GM12878 (cell line): ENCODE results near the gene HIP1. TPM values are rescaled to one million over a fixed set of nuclear protein-coding genes. Genes with fewer than 3 reads are reported as not detected.

Experiments used
- ATAC-seq: fragments of 200-7000 bp; cut with Tn5 transposase; 3 replicates; pipeline ENCODE4 v1.9.1; 2020; ENCODE audit warnings: mild to moderate bottlenecking, moderate library complexity
- BruUV-seq: library from RNA; stranded (reverse); fragments of 400-500 nt; replicated peaks from 2 replicates; lab custom pipeline; 2021; lab: Mats Ljungman, UMichigan
- CTCF ChIA-PET: fragments of 300-600 bp; sonication (Branson Sonifier 250); formaldehyde crosslinking; extraction: SDS; loops from one replicate; lab custom pipeline; 2021; ENCODE audit warnings: inconsistent platforms; lab: Yijun Ruan, JAX
- POLR2A ChIA-PET: fragments of 350-600 bp; formaldehyde crosslinking; extraction: SDS; loops from one replicate; lab custom pipeline; 2021; ENCODE audit warnings: inconsistent platforms; lab: Charles Lee
- RAD21 ChIA-PET: fragments of 300-600 bp; sonication (Branson Sonifier 250); formaldehyde crosslinking; loops from one replicate; lab custom pipeline; 2023; ENCODE audit warnings: antibody characterized with exemption; ENCODE audit not compliant: unreplicated experiment; lab: Charles Lee
- SMC1A ChIA-PET: fragments of 300-600 bp; sonication (Branson Sonifier 250); formaldehyde crosslinking; loops from one replicate; lab custom pipeline; 2023; ENCODE audit not compliant: unreplicated experiment, uncharacterized antibody; lab: Charles Lee
- DNase-seq: peaks from one replicate; pipeline ENCODE4 v3.0.0-alpha.2; 2011; ENCODE audit warnings: low read depth, low spot score
- FAIRE-seq: peaks from 3 replicates; lab custom pipeline; 2011; peaks lifted over from hg19 to GRCh38; lab: Jason Lieb, UNC
- H2AFZ ChIP-seq: 2 replicates; pipeline ENCODE4 v1.6.0; 2011; ENCODE audit warnings: low read depth, low read length, control low read depth; ENCODE audit not compliant: control insufficient read depth
- H3K27ac ChIP-seq: 2 replicates; pipeline ENCODE4 v1.5.1; 2011; ENCODE audit warnings: control low read depth; ENCODE audit not compliant: control insufficient read depth, insufficient read depth
- H3K27me3 ChIP-seq, 2 experiments: replicated peaks in 1 of 2; 2 replicates each; pipeline versions ENCODE4 v1.6.0 to v1.6.1; 2011; ENCODE audit warnings: low read length in 1 of 2; ENCODE audit not compliant: control insufficient read depth in 2 of 2, insufficient read depth in 2 of 2
- H3K36me3 ChIP-seq, 2 experiments: 2 replicates each; pipeline ENCODE4 v1.5.1; 2011; ENCODE audit warnings: low read length in 1 of 2; ENCODE audit not compliant: control insufficient read depth in 2 of 2, insufficient read depth in 2 of 2
- H3K4me1 ChIP-seq: 2 replicates; pipeline ENCODE4 v1.6.1; 2011; ENCODE audit warnings: mild to moderate bottlenecking, low read length, moderate library complexity, mixed read lengths; ENCODE audit not compliant: control insufficient read depth, insufficient read depth
- H3K4me2 ChIP-seq: 2 replicates; pipeline ENCODE4 v1.6.0; 2011; ENCODE audit warnings: control low read depth; ENCODE audit not compliant: control insufficient read depth, insufficient read depth
- H3K4me3 ChIP-seq: fragments of 200-600 bp; sonication (generic); 2 replicates; pipeline ENCODE4 v1.5.1; 2016
- H3K79me2 ChIP-seq: 2 replicates; pipeline ENCODE4 v1.6.0; 2011; ENCODE audit warnings: low read length; ENCODE audit not compliant: control insufficient read depth, insufficient read depth
- H3K9ac ChIP-seq: 2 replicates; pipeline ENCODE4 v1.8.0; 2011; ENCODE audit warnings: low read length, control low read depth, mixed read lengths; ENCODE audit not compliant: control insufficient read depth, insufficient read depth
- H3K9me3 ChIP-seq: replicated peaks from 3 replicates; pipeline ENCODE4 v1.5.1; 2011; ENCODE audit warnings: mild to moderate bottlenecking, low read length; ENCODE audit not compliant: control insufficient read depth, insufficient read depth
- H4K20me1 ChIP-seq: 2 replicates; pipeline ENCODE4 v1.6.0; 2011; ENCODE audit not compliant: control insufficient read depth, insufficient read depth
- BRCA1 ChIP-seq: IDR thresholded peaks from 2 replicates; pipeline ENCODE4 v1.6.1; 2011; ENCODE audit warnings: low read depth, low read length, improper control_type of control experiment
- JUNB ChIP-seq: IDR thresholded peaks from 2 replicates; pipeline ENCODE4 v1.6.1; 2016; ENCODE audit warnings: antibody characterized with exemption, mild to moderate bottlenecking
- MTA3 ChIP-seq: IDR thresholded peaks from 2 replicates; pipeline ENCODE4 v1.6.1; 2012; ENCODE audit warnings: low read length, inconsistent platforms, borderline replicate concordance
- PAX5 ChIP-seq: IDR thresholded peaks from 2 replicates; pipeline ENCODE4 v1.6.1; 2011; ENCODE audit warnings: low read depth, low read length, borderline replicate concordance
- PML ChIP-seq: IDR thresholded peaks from 2 replicates; pipeline ENCODE4 v1.6.1; 2012; ENCODE audit warnings: low read length, inconsistent platforms
- RB1 ChIP-seq: fragments of 450-650 bp; formaldehyde crosslinking; IDR thresholded peaks from 2 replicates; pipeline ENCODE4 v1.6.1; 2017; ENCODE audit warnings: mild to moderate bottlenecking, borderline replicate concordance
- RFX5 ChIP-seq: IDR thresholded peaks from 2 replicates; pipeline ENCODE4 v1.6.1; 2011; ENCODE audit warnings: low read depth, low read length, improper control_type of control experiment
- SMAD1 ChIP-seq: fragments of 450-650 bp; IDR thresholded peaks from 2 replicates; pipeline ENCODE4 v1.6.1; 2018; ENCODE audit warnings: mild to moderate bottlenecking, low read depth; ENCODE audit not compliant: partially characterized antibody
- WGBS: methylation state at CpG from one replicate; pipeline ENCODE4 v1.1.6; 2016; ENCODE audit warnings: low lambda C conversion rate; ENCODE audit not compliant: insufficient replicate concordance, insufficient coverage; ENCODE audit errors: missing lambda C conversion rate; 5-methylcytosine and 5-hydroxymethylcytosine counted together
- in situ Hi-C: fragments of 300-500 bp; cut with MboI; formaldehyde crosslinking; loops from 9 replicates; pipeline ENCODE4 v1.14.3; 2018; ENCODE audit warnings: mixed read lengths
- intact Hi-C: fragments of 100-400 bp; cut with micrococcal nuclease; formaldehyde crosslinking; loops from one replicate; pipeline ENCODE4 v1.14.2; 2022; ENCODE audit not compliant: unreplicated experiment
- polyA plus RNA-seq, 11 experiments: library from polyadenylated mRNA; depleted of rRNA in 4 of 11; unstranded in 6 of 11; stranded (reverse) in 5 of 11; fragments of >200 nt; fragmentation: Nextera tagmentation in 4 of 11; fragmentation: Illumina TruSeq in 1 of 11; extraction: Ambion mirVana in 4 of 11; extraction: Trizol in 1 of 11; gene quantifications; 1 replicate in 1 of 11; 2 replicates in 10 of 11; pipeline versions ENCODE4 v1.2.1 to v1.2.3, GENCODE V29; 2011 to 2016; ENCODE audit warnings: inconsistent platforms in 2 of 11, missing spikeins in 2 of 11, low read depth in 1 of 11
- total RNA-seq, 4 experiments: library from RNA; depleted of rRNA in 3 of 4; stranded (reverse); fragments of >200 nt in 3 of 4; fragmentation: Illumina TruSeq in 1 of 4; extraction: Trizol in 1 of 4; gene quantifications; 2 replicates each; pipeline versions ENCODE4 v1.2.1 to v1.2.3, GENCODE V29; 2013 to 2021
- TF ChIP-seq, protein P1 (sequence below): fragments of 450-650 bp; IDR thresholded peaks from 2 replicates; pipeline ENCODE4 v1.6.1; 2018; ENCODE audit warnings: borderline replicate concordance, mild to moderate bottlenecking; ENCODE audit not compliant: partially characterized antibody
- TF ChIP-seq, protein P2 (sequence below): fragments of 450-650 bp; IDR thresholded peaks from 2 replicates; pipeline ENCODE4 v1.6.1; 2017; ENCODE audit warnings: borderline replicate concordance
- TF ChIP-seq, protein P3 (sequence below): IDR thresholded peaks from 2 replicates; pipeline ENCODE4 v1.6.1; 2012; ENCODE audit warnings: mild to moderate bottlenecking, low read depth, low read length
- TF ChIP-seq, protein P4 (sequence below): fragments of 450-650 bp; IDR thresholded peaks from 2 replicates; pipeline ENCODE4 v1.6.1; 2018; ENCODE audit warnings: mild to moderate bottlenecking, low read depth, moderate library complexity; ENCODE audit not compliant: partially characterized antibody

Gene HIP1
- total and polyA plus RNA-seq, 10 of the 15 experiments (the other 5 are each of a cell fraction or from before 2014, with no cell fraction given) = 1.2 to 9.7 (median 3.2) TPM

DNA sequence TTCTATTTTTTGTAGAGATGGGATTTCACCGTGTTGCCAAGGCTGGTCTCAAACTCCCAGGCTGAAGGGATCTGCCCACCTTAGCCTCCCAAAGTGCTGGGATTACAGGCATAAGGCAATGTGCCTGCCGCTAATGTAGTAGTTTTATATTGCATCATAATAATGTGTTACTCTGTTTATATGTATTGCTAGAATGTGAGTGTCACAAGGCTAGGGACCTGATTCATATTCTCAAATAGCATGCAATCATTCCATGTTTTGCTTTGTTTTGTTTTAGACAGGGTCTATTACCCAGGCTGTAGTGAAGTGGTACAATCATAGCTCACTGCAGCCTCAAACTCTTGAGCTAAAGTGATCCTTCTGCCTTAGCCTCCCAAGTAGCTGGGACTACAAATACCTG, 19.8 kb upstream of the HIP1 start:
- H3K27me3 ChIP-seq = no peaks in the 10 kb centered on the region
- H3K4me3 ChIP-seq = no peak overlapping the region
- no peaks in the 10 kb centered on the region for H3K36me3 ChIP-seq
- no peaks in the 10 kb centered on the region for H3K4me1 ChIP-seq
- intact Hi-C loops (loop anchor here (10.0 kb wide), 1 partner anchor 684 kb away; the partner anchor contains the start of gene RCC1L), in situ Hi-C loops (loop anchor here (25.0 kb wide), 1 partner anchor 696 kb away; the partner anchor contains the start of gene RCC1L)
- CTCF ChIA-PET = interaction anchor here (0.5 to 1.4 kb wide), 3 partner anchors 9 to 306 kb away, joined by 3 to 4 read pairs (median 4); no protein-coding TSS in a partner anchor
- SMC1A ChIA-PET = interaction anchor here (0.6 kb wide), 1 partner anchor 137 kb away, joined by 3 read pairs; no protein-coding TSS in a partner anchor
- H3K9me3 ChIP-seq = no peaks in the 10 kb centered on the region; the same call in 2 of the 3 replicates
- no peak overlapping the region for H3K4me2 ChIP-seq
- H3K9ac ChIP-seq = no peak overlapping the region
- POLR2A ChIA-PET = no interaction called here
- ATAC-seq = no peak
- no peak overlapping the region for H3K27ac ChIP-seq
- no TSS peak for BruUV-seq
- 78% methylated on average over 2 of the region's 2 CpGs for WGBS
- H2AFZ ChIP-seq = no peak overlapping the region
- no peaks in the 10 kb centered on the region for H4K20me1 ChIP-seq
- no peak for DNase-seq
- no peak for FAIRE-seq
- RAD21 ChIA-PET = no interaction called here
- no peaks in the 10 kb centered on the region for H3K79me2 ChIP-seq
- TF ChIP-seq BRCA1 = no peak
- no peak for TF ChIP-seq JUNB
- TF ChIP-seq, protein P1, sequence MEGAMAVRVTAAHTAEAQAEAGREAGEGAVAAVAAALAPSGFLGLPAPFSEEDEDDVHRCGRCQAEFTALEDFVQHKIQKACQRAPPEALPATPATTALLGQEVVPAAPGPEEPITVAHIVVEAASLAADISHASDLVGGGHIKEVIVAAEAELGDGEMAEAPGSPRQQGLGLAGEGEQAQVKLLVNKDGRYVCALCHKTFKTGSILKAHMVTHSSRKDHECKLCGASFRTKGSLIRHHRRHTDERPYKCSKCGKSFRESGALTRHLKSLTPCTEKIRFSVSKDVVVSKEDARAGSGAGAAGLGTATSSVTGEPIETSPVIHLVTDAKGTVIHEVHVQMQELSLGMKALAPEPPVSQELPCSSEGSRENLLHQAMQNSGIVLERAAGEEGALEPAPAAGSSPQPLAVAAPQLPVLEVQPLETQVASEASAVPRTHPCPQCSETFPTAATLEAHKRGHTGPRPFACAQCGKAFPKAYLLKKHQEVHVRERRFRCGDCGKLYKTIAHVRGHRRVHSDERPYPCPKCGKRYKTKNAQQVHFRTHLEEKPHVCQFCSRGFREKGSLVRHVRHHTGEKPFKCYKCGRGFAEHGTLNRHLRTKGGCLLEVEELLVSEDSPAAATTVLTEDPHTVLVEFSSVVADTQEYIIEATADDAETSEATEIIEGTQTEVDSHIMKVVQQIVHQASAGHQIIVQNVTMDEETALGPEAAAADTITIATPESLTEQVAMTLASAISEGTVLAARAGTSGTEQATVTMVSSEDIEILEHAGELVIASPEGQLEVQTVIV = no peak
- TF ChIP-seq, protein P2, sequence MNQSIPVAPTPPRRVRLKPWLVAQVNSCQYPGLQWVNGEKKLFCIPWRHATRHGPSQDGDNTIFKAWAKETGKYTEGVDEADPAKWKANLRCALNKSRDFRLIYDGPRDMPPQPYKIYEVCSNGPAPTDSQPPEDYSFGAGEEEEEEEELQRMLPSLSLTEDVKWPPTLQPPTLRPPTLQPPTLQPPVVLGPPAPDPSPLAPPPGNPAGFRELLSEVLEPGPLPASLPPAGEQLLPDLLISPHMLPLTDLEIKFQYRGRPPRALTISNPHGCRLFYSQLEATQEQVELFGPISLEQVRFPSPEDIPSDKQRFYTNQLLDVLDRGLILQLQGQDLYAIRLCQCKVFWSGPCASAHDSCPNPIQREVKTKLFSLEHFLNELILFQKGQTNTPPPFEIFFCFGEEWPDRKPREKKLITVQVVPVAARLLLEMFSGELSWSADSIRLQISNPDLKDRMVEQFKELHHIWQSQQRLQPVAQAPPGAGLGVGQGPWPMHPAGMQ = no peak
- TF ChIP-seq PAX5 = no peak
- no peak for TF ChIP-seq MTA3
- TF ChIP-seq RFX5 = no peak
- no peak for TF ChIP-seq PML
- no peak for TF ChIP-seq RB1
- TF ChIP-seq, protein P3, sequence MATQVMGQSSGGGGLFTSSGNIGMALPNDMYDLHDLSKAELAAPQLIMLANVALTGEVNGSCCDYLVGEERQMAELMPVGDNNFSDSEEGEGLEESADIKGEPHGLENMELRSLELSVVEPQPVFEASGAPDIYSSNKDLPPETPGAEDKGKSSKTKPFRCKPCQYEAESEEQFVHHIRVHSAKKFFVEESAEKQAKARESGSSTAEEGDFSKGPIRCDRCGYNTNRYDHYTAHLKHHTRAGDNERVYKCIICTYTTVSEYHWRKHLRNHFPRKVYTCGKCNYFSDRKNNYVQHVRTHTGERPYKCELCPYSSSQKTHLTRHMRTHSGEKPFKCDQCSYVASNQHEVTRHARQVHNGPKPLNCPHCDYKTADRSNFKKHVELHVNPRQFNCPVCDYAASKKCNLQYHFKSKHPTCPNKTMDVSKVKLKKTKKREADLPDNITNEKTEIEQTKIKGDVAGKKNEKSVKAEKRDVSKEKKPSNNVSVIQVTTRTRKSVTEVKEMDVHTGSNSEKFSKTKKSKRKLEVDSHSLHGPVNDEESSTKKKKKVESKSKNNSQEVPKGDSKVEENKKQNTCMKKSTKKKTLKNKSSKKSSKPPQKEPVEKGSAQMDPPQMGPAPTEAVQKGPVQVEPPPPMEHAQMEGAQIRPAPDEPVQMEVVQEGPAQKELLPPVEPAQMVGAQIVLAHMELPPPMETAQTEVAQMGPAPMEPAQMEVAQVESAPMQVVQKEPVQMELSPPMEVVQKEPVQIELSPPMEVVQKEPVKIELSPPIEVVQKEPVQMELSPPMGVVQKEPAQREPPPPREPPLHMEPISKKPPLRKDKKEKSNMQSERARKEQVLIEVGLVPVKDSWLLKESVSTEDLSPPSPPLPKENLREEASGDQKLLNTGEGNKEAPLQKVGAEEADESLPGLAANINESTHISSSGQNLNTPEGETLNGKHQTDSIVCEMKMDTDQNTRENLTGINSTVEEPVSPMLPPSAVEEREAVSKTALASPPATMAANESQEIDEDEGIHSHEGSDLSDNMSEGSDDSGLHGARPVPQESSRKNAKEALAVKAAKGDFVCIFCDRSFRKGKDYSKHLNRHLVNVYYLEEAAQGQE = no peak
- no peak for TF ChIP-seq SMAD1
- TF ChIP-seq, protein P4, sequence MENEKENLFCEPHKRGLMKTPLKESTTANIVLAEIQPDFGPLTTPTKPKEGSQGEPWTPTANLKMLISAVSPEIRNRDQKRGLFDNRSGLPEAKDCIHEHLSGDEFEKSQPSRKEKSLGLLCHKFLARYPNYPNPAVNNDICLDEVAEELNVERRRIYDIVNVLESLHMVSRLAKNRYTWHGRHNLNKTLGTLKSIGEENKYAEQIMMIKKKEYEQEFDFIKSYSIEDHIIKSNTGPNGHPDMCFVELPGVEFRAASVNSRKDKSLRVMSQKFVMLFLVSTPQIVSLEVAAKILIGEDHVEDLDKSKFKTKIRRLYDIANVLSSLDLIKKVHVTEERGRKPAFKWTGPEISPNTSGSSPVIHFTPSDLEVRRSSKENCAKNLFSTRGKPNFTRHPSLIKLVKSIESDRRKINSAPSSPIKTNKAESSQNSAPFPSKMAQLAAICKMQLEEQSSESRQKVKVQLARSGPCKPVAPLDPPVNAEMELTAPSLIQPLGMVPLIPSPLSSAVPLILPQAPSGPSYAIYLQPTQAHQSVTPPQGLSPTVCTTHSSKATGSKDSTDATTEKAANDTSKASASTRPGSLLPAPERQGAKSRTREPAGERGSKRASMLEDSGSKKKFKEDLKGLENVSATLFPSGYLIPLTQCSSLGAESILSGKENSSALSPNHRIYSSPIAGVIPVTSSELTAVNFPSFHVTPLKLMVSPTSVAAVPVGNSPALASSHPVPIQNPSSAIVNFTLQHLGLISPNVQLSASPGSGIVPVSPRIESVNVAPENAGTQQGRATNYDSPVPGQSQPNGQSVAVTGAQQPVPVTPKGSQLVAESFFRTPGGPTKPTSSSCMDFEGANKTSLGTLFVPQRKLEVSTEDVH = no peak
